Right renal cortex interstitium (tissue), 3 donors: ENCODE data around the gene UAP1L1. TPM values are rescaled to one million over a fixed set of nuclear protein-coding genes. Genes with fewer than 3 reads are reported as not detected.
"Not testable (repeated sequence)": the region's sequence is repeated elsewhere in the genome, so short reads cannot be mapped to it uniquely, and the experiment has no call there.

ENCODE experiments used
- DNase-seq, 3 donors: peaks; one replicate each; pipeline ENCODE4 v3.0.0-alpha.2; 2013; ENCODE audit warnings: low read depth in 3 of 3, low spot score in 2 of 3
- polyA plus RNA-seq, 3 donors: library from polyadenylated mRNA; unstranded; fragments of 120-200 nt; gene quantifications; one replicate each; pipeline ENCODE4 v1.2.1, GENCODE V29; 2013; ENCODE audit not compliant: insufficient read length in 3 of 3

UAP1L1 gene
- 1 to 10 TPM; 3.5 to 5.4 (median 3.8) TPM for polyA plus RNA-seq

- DNase-seq, result no peak
These were observed at the start of gene UAP1L1 for GRCh38 chr9:137077010-137077747. Gene UAP1L1 (plus strand): TSS chr9:137077517. CDS start chr9:137077533, 16 bp downstream.

- no peak for DNase-seq
These were observed 48.9 kb upstream of the UAP1L1 start for GRCh38 chr9:137028263-137029057.

- DNase-seq, result no peak
These were observed 48.0 kb upstream of the UAP1L1 start for GRCh38 chr9:137029058-137029936.

GRCh38 chr9:137030006-137030405 is 47.3 kb upstream of the UAP1L1 start:
- no peak for DNase-seq

GRCh38 chr9:137030538-137031527 is 46.5 kb upstream of the UAP1L1 start:
- no peak for DNase-seq

- DNase-seq, result no peak
These were observed 45.2 kb upstream of the UAP1L1 start, which contains the start of gene FUT7 for GRCh38 chr9:137031904-137032640. Gene FUT7 (minus strand): TSS chr9:137032088. CDS start chr9:137031991, 97 bp downstream.

GRCh38 chr9:137032858-137033257 is 44.5 kb upstream of the UAP1L1 start:
- DNase-seq, result no peak

- DNase-seq, result not testable (repeated sequence)
These were observed 43.8 kb upstream of the UAP1L1 start for GRCh38 chr9:137033481-137033880.

- DNase-seq, result no peak
These were observed 43.1 kb upstream of the UAP1L1 start for GRCh38 chr9:137034039-137034708.

- DNase-seq, result no peak
These were observed 42.4 kb upstream of the UAP1L1 start for GRCh38 chr9:137034709-137035506.

GRCh38 chr9:137035507-137035834 is 41.8 kb upstream of the UAP1L1 start:
- DNase-seq, result no peak

GRCh38 chr9:137035937-137036336 is 41.4 kb upstream of the UAP1L1 start:
- DNase-seq, result no peak

- DNase-seq, result no peak
These were observed 40.3 kb upstream of the UAP1L1 start for GRCh38 chr9:137037035-137037434.

- DNase-seq, result no peak
These were observed 39.8 kb upstream of the UAP1L1 start for GRCh38 chr9:137037483-137037882.

- no peak for DNase-seq
These were observed 38.4 kb upstream of the UAP1L1 start for GRCh38 chr9:137038916-137039315.

- no peak for DNase-seq
These were observed 37.5 kb upstream of the UAP1L1 start for GRCh38 chr9:137039611-137040366.

- no peak for DNase-seq
These were observed 36.7 kb upstream of the UAP1L1 start for GRCh38 chr9:137040568-137040967.
